ENCODE measurements around the gene NUP210L.
A peak's percentile ranks its signal among the peaks of the same experiment; 100 is the strongest.
"Not testable (repeated sequence)": the region's sequence is repeated elsewhere in the genome, so short reads cannot be mapped to it uniquely, and the experiment has no call there.

The NUP210L gene

DNA sequence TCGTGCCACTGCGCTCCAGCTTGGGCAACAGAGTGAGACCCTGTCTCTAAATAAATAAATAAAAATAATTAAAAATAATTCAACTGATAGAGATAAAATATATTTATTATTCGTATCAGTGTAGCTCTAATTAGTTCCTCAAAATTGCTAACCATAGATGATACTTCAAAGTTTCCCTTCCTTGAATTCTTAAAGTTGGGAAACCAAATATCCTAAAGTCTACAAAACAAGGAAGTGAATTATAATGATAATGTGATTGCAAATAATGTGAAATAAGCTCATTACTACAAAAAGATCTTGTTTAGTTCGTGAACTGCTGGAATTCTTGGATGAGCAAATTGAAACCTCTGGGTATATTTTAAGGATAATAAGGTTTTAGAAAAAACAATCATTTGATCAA lies 60.5 kb downstream of the NUP210L start:
- DNase-seq: no peak

DNA sequence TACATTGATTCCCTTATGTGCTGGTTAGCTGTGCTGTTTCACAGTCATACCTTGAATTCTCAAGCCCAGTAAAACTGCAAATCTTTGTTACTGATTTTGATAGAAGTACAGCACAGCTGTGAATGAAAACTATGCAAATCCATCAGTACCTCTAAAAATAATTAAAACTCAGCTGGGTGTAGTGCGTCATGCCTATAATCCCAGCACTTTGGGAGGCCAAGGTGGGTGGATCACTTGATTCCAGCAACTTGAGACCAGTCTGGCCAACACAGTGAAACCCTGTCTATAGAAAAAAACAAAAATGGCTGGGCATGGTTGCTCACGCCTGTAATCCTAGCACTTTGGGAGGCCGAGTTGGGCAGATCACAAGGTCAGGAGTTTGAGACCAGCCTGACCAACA lies 61.2 kb downstream of the NUP210L start:
- DNase-seq: no peak

DNA sequence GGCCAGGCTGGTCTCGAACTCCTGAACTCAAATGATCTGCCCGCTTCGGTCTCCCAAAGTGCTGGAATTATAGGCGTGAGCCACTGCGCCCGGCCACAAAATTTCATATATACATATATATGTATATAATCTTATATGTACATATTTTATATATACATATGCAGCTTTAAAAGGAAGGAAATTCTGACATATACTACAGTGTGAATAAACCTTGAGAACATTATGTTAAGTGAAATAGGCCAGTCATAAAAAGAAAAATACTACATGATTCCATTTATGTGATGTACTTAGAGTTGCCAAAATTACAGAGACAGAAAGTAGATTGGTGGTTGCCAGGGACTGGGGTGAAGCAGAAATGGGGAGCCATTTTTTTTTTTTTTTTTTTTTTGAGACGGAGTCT lies 63.2 kb downstream of the NUP210L start:
- no peak for DNase-seq

DNA sequence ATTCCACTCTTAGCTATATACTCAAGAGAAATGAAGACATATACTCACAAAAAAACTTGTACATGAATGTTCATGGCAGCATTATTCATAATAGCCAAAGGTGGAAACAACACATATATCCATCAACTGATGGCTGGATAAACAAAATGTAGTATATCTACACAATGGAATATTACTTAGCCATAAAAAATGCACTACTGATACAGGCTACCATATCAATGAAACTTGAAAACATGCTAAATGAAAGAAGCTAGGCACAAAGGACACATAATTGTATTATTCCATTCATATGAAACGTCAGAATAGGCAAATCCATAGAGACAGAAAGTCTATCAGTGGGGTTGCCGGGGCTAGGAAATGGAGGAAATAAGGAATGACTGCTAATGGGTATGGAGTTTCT lies 67.3 kb downstream of the NUP210L start:
- no peak for DNase-seq

DNA sequence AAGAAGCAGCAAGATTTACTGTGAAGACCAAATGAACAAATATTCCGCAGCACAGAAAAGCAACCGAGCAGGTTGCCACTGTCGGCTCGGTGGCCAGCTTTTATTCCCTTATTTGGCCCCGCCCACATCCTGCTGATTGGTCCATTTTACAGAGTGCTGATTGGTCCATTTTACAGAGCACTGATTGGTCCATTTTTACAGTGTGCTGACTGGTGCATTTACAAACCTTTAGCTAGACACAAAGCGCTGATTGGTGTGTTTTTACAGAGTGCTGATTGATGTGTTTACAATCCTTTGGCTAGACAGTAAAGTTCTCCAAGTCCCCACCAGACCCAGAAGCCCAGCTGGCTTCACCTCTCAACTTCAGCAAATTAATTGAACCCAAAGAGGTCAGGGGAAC lies 71.8 kb downstream of the NUP210L start:
- not testable (repeated sequence) for DNase-seq

DNA sequence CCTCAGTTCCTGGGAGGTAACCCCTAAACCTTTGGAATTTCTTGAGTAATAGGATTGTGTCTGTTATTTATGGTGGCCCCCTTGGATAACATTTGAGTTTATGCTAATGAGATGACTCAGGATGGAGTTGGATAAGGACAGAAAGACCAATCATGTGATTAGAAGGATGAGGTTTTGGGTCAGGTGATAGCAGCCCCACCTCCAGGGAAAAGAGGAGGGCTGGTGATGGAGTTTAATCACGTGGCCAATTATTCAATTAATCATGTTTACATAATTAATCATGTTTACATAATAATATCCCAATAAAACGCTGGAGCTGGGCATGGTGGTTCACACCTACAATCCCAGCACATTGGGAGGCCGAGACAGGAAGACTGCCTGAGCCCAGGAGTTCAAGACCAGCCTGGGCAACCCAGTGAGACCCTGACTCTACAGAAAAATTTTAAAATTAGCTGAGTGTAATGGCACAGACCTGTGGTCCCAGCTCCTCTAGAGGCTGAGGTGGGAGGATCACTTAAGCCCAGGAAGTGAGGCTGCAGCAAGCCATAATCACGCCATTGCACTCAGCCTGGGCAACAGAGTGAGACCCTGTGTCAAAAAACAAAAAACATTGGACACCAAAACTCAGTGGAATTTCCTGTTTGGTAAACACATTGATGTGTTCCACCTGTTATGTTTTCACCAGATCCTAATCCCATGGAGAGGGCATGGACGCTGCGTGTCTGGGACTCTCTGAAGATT lies 73.3 kb downstream of the NUP210L start:
- no peak for DNase-seq

DNA sequence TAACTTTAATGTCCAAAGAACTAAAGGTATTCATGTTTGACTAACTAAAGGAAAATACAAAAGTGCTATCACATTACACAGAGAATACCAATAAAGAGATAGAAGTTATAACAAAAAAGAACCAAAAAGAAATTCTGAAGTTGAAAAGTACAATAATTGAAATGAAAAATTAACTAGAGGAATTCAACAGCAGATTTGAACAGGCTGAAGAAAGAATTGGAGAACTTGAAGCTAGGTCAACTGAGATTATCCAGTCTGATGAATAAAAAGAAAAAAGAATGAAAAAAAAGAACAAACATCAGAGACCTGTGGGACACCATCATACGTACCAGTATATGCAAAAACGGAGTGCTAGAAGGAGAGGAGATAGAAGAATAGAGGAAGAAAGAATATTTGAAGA lies 78.5 kb downstream of the NUP210L start:
- DNase-seq: no peak

DNA sequence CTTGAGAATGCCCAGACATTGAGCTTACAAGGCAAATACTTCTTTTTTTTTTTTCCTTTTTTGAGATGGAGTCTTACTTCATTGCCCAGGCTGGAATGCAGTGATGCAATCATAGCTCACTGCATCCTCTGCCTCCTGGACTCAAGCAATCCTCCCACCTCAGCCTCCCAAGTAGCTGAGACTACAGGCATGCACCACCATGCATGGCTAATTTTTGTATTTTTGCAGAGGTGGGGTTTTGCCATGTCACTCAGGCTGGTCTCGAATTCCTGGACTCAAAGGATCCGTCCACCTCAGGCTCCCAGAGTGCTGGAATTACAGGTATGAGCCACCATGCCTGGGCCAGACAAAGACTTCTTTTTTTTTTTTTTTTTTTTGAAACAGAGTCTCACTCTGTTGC lies 79.1 kb downstream of the NUP210L start:
- no peak for DNase-seq

DNA sequence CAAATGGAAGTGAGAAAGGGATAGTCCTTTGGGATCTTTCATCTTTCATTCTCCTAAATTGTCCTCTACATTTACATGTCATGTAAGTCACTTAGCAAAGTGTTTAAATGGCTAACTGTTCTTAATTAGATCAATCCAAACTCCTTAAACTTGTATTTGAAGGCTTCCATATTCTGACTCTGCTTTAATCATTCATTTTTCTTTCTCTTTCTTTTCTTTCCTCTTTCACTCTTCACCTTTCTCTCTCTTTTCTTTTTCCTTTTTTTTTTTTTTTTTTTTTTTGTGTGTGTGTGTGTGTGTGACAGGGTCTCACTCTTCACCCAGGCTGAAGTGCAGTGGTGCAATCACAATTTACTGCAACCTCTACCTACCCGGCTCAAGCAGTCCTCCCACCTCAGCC lies 92.6 kb downstream of the NUP210L start:
- no peak for DNase-seq

DNA sequence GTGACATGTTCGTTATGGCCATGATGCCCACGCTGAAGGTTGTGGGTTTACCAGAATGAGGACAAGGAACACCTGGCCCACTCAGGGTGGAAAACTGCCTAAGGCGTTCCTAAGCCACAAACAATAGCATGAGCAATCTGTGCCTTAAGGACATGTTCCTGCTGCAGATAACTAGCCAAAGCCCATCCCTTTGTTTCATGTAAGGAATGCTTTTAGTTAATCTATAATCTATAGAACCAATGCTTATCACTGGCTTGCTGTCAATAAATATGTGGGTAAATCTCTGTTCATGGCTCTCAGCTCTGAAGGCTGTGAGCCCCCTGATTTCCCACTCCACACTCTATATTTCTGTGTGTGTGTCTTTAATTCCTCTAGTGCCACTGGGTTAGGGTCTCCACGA lies 107.4 kb downstream of the NUP210L start:
- DNase-seq: not testable (repeated sequence)

DNA sequence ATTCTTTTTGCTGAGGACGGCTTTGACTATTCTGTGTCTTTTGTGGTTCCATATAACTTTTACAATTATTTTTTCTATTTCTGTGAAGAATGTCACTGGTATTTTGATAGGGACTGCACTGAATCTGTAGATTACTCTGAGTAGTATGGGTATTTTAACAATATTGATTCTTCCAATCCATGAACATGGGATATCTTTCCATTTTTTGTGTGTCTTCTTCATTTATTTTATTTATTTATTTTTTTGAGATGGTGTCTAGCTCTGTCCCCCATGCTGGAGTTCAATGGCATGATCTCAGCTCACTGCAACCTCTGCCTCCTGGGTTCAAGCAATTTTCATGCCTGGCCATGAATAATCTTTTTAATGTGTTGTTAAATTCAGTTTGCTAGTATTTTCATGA lies 121.2 kb downstream of the NUP210L start:
- not testable (repeated sequence) for DNase-seq

DNA sequence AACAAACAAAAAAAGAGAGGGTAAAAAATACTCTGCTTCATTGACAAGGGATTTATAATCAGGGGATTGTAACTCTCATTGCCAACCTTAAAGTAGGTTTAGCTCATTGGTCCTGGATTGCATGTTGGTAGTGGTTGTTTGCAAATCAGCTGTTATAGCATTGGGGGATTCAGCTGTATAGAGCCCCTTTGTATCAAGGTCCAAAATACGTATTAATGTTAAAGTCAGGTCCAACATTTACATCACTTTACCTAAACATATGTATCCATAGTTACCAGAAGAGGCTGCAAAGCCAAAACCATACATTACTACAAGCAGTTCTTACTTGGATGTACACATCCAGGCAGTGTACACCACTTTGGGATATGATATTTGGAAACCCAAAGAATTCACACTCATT lies 134.9 kb downstream of the NUP210L start:
- no peak for DNase-seq

DNA sequence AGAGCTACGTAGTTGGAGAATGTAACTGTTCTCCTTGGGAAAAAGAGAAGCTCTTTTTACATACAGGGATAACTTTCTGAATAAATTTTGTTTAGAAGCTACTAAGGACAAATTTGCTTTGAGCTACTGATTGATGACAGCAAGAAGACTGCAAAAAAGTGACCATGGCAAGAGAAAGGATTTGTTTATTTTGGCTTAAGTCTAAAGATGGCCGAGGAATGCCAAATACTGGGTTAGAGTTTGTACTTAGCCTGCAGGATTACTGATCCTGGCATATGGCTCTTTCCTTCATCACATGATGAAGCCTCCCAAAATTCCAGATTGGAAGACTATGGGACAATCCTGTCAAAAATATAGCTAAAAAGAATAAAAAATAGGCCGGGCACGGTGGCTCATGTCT lies 135.6 kb downstream of the NUP210L start:
- DNase-seq: no peak

DNA sequence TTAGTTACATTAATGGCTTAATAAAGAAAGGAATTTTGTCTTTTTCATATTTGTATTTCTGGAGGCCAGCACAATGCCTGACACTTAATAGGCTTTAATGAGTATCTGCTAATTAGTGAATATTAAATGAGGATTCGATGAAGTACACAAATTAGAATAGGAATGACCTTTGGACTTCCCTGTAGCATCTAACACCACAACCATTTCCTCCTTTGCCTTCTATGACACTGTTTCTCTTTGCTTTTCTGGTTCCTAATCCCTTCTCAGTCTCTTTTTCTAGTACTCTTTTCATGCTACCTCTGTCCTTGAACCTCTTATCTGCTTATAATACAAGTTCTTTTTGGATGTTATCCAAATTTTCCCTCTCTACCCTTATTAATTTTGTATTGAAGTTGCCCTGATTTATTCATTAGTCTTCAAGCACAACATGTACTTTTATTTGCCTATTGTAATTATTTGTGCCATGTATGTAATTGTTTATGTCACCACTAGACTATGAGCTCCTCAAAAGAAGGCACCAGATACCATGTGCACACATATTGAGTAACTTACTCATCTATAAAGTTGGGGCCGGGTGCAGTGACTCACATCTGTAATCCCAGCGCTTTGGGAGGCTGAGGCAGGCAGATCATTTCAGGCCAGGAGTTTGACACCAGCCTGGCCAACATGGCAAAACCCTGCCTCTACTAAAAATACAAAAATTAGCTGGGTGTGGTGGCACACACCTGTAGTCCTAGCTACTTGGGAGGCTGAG lies 140.5 kb downstream of the NUP210L start:
- DNase-seq: no peak

DNA sequence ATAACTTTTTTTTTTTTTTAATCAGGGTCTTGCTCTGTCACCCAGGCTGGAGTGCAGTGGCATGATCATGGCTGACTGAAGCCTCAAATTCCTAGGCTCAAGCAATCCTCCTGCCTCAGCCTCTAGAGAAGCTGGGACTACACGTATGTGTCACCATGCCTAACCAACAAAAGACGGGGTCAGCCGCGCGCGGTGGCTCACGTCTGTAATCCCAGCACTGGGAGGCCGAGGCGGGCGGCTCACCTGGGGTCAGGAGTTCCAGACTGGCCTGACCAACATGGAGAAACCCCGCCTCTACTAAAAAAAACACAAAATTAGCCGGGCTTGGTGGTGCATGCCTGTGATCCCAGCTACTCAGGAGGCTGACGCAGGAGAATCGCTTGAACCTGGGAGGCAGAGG lies 142.3 kb downstream of the NUP210L start:
- not testable (repeated sequence) for DNase-seq

DNA sequence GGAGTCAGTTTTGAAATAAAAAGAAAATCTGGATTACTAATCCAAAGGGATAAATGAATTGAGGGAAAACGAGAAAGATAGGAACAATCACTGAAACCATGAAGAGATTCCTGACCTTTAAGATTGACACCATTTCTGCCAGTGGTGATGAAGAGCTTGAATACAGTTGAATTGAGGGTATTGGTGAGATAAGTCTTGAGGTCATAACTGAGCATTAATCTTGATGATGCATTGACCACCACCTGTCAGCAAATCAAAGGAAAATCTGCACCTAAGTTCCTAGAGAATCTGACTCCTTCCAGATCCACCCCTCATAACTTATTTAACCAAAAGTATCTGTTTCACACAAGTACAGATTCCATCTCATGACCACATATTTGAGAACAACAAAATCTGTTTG lies 142.7 kb downstream of the NUP210L start:
- no peak for DNase-seq

DNA sequence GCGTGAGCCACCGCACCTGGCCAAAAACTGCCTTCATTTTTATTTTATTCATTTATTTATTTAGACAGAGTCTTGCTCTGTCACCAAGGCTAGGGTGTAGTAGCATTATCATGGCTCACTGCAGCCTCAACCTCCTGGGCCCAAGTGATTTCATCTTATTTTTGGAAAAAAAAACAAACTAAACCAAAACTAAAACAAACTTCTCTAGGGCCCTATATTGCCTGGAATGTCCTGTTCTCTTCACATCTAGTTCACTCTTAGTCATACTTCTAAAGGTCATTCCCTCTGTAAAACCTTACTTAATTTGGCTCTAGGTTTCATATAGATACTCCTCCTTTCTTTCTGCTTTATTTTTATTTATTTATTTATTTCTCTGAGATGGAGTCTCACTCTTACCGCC lies 148.7 kb downstream of the NUP210L start:
- DNase-seq: no peak

DNA sequence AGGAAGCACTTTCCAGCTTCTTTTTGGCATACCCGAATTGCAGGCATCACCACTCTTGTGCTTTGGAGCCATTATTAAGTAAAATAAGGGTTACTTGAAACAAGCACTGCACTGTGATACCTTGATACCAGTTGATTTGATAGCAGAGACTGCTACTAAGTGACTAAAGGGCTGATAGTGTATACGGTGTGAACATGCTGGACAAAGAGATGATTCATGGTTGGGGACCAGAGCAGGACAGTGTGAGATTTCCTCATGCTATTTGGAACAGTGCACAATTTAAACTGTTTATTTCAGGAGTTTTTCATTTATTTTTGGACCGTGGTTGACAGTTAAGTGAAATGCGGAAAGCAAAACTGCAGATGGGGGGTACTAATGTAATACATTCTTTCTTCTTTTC lies 154.5 kb downstream of the NUP210L start:
- no peak for DNase-seq

DNA sequence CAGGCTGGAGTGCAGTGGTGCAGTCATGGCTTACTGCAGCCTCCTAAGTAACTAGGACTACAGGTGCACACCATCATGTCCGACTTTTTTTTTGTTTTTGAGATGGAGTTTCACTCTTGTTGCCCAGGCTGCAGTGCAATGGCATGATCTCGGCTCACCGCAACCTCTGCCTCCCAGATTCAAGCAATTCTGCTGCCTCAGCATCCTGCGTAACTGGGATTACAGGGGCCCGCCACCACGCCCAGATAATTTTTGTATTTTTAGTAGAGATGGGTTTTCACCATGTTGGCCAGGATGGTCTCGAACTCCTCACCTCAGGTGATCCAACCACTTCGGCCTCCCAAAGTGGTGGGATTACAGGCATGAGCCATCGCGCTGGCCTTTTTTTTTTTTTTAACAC lies 158.0 kb downstream of the NUP210L start:
- DNase-seq: not testable (repeated sequence)

DNA sequence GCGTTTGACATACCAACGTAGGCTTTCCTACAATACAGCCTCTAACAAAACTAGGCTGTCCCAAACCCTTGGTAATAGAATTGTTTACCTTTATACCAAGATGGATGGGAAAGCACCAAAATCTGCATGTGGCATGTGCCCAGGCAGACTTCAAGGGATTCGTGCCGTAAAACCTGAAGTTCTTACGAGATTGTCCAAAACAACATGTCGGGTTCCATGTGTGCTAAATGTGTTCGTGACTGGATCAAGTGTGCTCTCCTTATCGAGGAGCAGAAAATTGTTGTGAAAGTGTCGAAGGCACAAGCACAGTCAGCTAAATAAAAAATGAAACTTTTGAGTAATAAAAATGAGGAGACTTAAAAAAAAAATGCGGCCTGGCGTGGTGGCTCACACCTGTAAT lies 159.2 kb downstream of the NUP210L start:
- DNase-seq: no peak

DNA sequence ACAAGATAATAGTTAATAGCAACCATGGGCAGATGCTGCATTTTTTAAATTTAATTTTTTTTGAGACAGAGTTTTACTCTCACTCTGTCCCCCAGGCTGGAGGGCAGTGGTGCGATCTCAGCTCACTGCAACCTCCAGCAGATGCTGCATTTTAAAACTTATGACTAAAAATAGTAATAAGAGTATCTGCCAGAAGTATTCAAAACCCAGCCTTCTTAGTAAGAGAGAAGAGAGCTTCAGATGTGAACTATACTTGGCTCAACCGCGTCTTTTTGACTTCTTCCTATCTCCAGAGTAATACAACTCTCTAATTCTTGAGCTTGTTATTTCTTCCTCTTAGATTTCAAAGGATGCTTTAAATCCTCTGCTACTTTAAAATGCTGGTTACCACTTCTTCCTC lies 159.7 kb downstream of the NUP210L start:
- no peak for DNase-seq

DNA sequence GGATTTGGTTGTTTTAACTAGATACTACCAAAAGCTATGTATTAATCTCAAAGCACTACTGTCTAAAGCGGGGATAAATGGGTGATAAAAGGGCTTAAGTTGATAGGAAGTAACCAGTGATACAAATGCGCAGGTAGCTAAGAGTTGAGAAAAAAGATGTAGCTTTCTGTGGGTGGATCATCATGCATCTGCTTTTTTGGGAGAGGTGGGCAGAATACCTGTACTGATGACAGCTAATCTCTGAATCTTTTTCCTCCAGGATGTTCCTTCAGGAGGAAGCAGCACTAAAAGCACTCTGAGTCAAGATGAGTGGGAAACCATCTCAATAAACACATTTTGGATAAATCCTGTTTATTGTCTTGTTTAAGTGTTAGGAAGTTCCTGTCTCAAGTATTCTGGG lies 163.1 kb downstream of the NUP210L start:
- DNase-seq: no peak

DNA sequence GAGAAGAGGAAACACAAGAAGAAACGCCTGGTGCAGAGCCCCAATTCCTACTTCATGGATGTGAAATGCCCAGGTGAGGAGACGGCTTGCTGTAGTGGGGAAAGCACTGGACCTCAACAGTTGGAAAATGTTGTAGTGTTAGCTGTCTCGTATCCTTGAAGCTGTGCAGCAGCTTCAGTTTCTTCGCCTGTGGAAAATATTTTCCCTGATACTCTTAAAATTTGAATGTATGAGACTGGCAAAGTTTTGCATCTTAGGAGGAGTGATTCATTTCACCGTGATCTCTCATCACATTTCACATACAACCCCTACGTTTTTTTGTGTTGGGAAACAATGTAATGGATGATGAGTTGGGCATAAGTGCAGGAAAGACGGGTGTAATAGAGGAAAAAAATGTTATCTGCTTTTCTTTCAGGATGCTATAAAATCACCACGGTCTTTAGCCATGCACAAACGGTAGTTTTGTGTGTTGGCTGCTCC lies 163.7 kb downstream of the NUP210L start:
- no peak for DNase-seq

DNA sequence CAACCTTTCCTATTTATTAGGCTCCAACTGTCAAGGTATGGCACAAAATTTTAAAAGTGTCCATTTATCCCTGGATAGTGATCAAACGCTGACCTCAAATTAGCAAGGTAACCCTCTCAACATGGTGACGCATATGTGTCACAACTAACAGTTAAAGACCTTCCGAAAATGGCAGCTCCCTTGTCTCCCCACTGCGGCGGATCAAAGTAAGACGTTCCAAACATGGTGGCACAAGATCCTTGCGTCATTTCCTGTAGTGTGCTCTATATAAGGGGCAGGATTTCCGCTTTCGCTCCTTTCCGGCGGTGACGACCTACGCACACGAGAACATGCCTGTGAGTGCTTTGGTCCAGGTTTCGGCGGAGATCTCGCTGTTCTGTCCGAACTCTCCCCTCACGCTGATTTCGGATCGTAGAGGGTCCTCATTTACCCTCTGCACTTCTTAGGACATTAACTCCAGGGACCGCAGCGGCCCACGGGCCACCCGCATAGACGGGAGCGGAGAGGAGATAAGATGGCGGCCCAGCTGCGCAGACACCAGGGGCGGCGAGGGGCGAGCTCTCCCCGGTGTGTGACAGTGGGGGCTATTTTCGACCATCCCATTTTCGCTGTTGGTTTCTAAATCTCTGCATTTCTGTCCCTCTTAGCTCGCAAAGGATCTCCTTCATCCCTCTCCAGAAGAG lies 164.3 kb downstream of the NUP210L start, which contains the start of gene RPS27:
Gene RPS27 (plus strand): TSS at position 295 of the 683 bp plus-strand sequence. CDS start 35 bp downstream, at position 330.
- peak; percentile 26 for DNase-seq
